ENCODE results near the gene STAG3.
"Not testable (repeated sequence)": the region's sequence is repeated elsewhere in the genome, so short reads cannot be mapped to it uniquely, and the experiment has no call there.

DNA sequence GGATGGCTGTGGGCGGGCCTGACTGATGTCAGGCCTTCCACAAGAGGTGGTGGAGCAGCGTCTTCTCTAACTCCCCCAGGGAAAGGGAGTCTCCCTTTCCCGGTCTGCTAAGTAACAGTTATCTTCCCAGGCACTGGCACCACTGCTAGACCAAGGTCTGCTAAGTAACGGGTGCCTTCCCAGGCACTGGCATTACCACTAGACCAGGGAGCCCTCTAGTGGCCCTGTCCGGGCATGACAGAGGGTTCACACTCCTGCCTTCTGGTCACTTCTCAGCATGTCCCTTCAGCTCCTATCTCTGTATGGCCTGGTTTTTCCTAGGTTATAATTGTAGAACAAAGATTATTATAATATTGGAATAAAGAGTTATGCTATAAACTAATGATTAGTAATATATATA lies 40.2 kb downstream of the STAG3 start:
- peak; percentile 58 for TF ChIP-seq CTCF (IDR thresholded peaks at IDR 0.05; ENCODE audit: low read depth, low read length)
- TF ChIP-seq POLR2A (IDR thresholded peaks at IDR 0.05; ENCODE audit: extremely low read depth, insufficient read length) = not testable (repeated sequence)
